ENCODE results near the gene SEC23B.

- TF ChIP-seq POLR2A (IDR thresholded peaks at IDR 0.05) (no peak), CTCF (IDR thresholded peaks at IDR 0.05) (no peak)
Measured at GRCh38 chr20:18466894-18467730, 40.6 kb upstream of the SEC23B start, which contains the start of the genes DZANK1 and POLR3F.

All from lower leg skin (tissue), 3 donors.